Activated CD4-positive, alpha-beta T cell treated with anti-CD3 and anti-CD28 coated beads, Interleukin-2, amount 50 U/mL, for 1 hour (primary cell): Measurements from ENCODE around the gene ITGB2.

Experiments used
- DNase-seq: peaks from one replicate; pipeline ENCODE4 v3.0.0-alpha.2; 2020

The ITGB2 gene

GRCh38 chr21:44894687-44895302 is 25.9 kb downstream of the ITGB2 start:
- no peak for DNase-seq

- DNase-seq, result no peak
These were observed 26.6 kb downstream of the ITGB2 start for GRCh38 chr21:44893948-44894656.

- DNase-seq, result no peak
These were observed 27.5 kb downstream of the ITGB2 start for GRCh38 chr21:44893278-44893556.

GRCh38 chr21:44892536-44893277 is 28.0 kb downstream of the ITGB2 start:
- peak; percentile 80 for DNase-seq

- DNase-seq, result no peak
These were observed 28.6 kb downstream of the ITGB2 start for GRCh38 chr21:44892095-44892494.

GRCh38 chr21:44891631-44892031 is 29.1 kb downstream of the ITGB2 start:
- DNase-seq, result no peak

GRCh38 chr21:44890961-44891541 is 29.6 kb downstream of the ITGB2 start:
- DNase-seq, result no peak

GRCh38 chr21:44890338-44890931 is 30.3 kb downstream of the ITGB2 start:
- no peak for DNase-seq

- no peak for DNase-seq
These were observed 30.9 kb downstream of the ITGB2 start for GRCh38 chr21:44889625-44890337.

- no peak for DNase-seq
These were observed 31.8 kb downstream of the ITGB2 start for GRCh38 chr21:44888581-44889550.

GRCh38 chr21:44887807-44888580 is 32.7 kb downstream of the ITGB2 start:
- DNase-seq, result no peak

GRCh38 chr21:44887126-44887806 is 33.4 kb downstream of the ITGB2 start:
- no peak for DNase-seq

- DNase-seq, result no peak
These were observed 34.3 kb downstream of the ITGB2 start for GRCh38 chr21:44886113-44887075.

GRCh38 chr21:44885615-44886014 is 35.1 kb downstream of the ITGB2 start:
- DNase-seq, result no peak

- DNase-seq, result no peak
These were observed 36.6 kb downstream of the ITGB2 start for GRCh38 chr21:44884097-44884496.

- DNase-seq, result no peak
These were observed 37.4 kb downstream of the ITGB2 start for GRCh38 chr21:44883250-44883649.

- no peak for DNase-seq
These were observed 39.4 kb downstream of the ITGB2 start for GRCh38 chr21:44881198-44881872.
